ENCODE data around the gene UNC50. TPM values are rescaled to one million over a fixed set of nuclear protein-coding genes. Genes with fewer than 3 reads are reported as not detected.

UNC50 gene
- total RNA-seq, 4 donors from 2014 or later: 23.9 to 46.8 (median 36.3) TPM

DNA sequence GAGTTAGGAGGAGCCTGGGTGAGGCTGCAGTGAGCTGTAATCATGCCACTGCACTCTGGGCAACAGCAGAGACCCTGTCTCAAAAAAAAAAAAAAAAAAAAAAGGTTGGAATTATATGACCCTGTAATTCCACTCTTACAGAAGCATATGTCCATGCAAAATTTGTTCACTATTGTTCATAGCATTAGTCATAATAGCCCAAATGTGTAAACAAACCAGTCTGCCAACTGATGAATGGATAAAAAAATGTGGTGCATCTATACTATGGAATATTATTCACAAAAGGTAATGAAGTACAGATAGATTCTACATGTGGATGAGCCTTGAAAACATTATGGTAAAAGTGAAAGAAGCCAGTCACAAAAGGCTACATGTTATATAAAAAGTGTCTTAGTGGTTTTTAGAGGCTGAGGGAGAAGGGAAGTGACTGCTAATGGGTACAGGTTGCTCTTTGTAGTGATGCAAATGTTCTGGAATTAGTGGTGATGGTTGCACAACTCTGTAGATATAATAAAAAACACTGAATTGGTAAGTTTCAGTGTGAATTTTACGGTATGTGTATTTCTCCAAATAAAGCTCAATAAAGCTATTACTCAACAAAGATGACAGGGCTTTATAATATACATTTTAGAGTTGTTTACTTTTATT is 9.5 kb upstream of the UNC50 start:
- peaks cover 0 to 40% (median 9%) of the 10 kb centered on the region in 4 donors for H3K36me3 ChIP-seq
- no peaks in the 10 kb centered on the region for H3K4me1 ChIP-seq
- WGBS, 2 donors (ENCODE audit: low coverage in 1 of 2): 74 to 80% methylated on average over 1 of the region's 1 CpG
- H3K27ac ChIP-seq: no peak overlapping the region
- TF ChIP-seq, protein P1, sequence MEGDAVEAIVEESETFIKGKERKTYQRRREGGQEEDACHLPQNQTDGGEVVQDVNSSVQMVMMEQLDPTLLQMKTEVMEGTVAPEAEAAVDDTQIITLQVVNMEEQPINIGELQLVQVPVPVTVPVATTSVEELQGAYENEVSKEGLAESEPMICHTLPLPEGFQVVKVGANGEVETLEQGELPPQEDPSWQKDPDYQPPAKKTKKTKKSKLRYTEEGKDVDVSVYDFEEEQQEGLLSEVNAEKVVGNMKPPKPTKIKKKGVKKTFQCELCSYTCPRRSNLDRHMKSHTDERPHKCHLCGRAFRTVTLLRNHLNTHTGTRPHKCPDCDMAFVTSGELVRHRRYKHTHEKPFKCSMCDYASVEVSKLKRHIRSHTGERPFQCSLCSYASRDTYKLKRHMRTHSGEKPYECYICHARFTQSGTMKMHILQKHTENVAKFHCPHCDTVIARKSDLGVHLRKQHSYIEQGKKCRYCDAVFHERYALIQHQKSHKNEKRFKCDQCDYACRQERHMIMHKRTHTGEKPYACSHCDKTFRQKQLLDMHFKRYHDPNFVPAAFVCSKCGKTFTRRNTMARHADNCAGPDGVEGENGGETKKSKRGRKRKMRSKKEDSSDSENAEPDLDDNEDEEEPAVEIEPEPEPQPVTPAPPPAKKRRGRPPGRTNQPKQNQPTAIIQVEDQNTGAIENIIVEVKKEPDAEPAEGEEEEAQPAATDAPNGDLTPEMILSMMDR (IDR thresholded peaks at IDR 0.05): no peak
- TF ChIP-seq EP300 (IDR thresholded peaks at IDR 0.05; ENCODE audit: low read depth) (no peak), POLR2AphosphoS5 (IDR thresholded peaks at IDR 0.05) (no peak), POLR2A (IDR thresholded peaks at IDR 0.05) (no peak)
- in situ Hi-C loops (cut with MboI; ENCODE audit: low pct_ligation_motif_present in 1 of 4, low pct_unique_long_range_greater_than_20kb in 1 of 4, low sequenced_read_pairs in 3 of 4) (loop anchor here in 2 of 4 donors (10.0 to 25.0 kb wide), 2 partner anchors 184 to 187 kb away; no protein-coding TSS in a partner anchor), intact Hi-C loops (cut with DNase I; ENCODE audit: low total_unique reads) (no loop called here)
- no peaks in the 10 kb centered on the region for H3K9me3 ChIP-seq
- H3K27me3 ChIP-seq: no peaks in the 10 kb centered on the region
- no peak overlapping the region for H3K4me3 ChIP-seq
- no peak for DNase-seq

DNA sequence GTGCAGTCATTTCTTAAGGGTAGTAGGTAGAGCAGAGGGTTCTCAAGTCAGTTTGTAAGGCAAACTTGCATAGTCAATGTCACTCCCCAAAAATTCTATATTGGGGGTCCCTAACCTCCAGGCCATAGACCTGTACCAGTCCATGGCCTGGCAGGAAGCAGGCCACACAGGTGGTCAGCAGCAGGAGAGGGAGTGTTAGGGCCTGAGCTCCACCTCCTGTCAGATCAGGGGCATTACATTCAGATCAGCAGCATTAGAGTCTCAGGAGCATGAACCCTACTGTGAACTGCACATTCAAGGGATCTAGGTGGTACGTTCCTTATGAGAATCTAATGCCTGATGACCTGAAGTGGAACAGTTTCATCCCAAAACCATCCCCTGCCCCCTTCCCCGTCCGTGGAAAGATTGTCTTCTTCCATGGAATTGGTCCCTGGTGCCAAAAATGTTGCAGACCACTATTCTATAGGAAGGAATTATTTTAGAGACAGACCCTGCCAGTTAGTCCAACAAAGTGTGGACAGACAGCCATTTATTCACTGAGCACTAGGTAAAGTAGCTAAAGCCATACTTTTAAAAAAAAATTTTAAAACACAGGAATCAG is 6.8 kb upstream of the UNC50 start:
- H3K27me3 ChIP-seq: no peaks in the 10 kb centered on the region
- 67 to 80% methylated on average over 2 to 3 of the region's 3 CpGs for WGBS, 2 donors (ENCODE audit: low coverage in 1 of 2)
- H3K4me1 ChIP-seq: peaks cover 3 to 6% (median 6%) of the 10 kb centered on the region in 4 donors
- no peak overlapping the region for H3K4me3 ChIP-seq
- peaks cover 0 to 40% (median 8%) of the 10 kb centered on the region in 4 donors for H3K36me3 ChIP-seq
- intact Hi-C loops (cut with DNase I; ENCODE audit: low total_unique reads): no loop called here
- no peaks in the 10 kb centered on the region for H3K9me3 ChIP-seq
- DNase-seq: no peak
- no peak overlapping the region for H3K27ac ChIP-seq
- in situ Hi-C loops (cut with MboI; ENCODE audit: low pct_ligation_motif_present in 1 of 4, low pct_unique_long_range_greater_than_20kb in 1 of 4, low sequenced_read_pairs in 3 of 4): loop anchor here in 1 of 4 donors (10.0 kb wide), 1 partner anchor 187 kb away; no protein-coding TSS in a partner anchor
- TF ChIP-seq, protein P1 (IDR thresholded peaks at IDR 0.05): peak; percentile 39 to 63 (median 55)
- TF ChIP-seq EP300 (IDR thresholded peaks at IDR 0.05; ENCODE audit: low read depth): no peak

DNA sequence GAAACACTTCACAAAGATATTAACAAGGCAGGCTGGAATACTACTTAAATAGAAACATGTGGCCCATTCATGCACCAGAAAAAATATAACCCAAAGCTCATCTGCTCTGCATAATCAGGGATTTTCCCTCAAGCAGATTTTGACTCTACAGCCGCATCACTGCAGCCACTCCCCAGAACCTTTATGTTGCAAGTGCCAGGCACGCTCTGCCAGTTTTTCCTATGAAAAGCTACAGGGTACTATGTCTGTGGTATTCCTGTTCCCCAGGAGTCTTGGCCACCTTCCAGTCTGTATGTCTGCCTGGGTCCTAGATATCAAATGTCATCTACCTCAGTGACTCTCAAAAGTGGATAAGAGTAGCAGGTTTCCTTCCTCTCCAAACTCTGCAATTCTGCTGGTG is 3.8 kb upstream of the UNC50 start:
- 80 to 83% methylated on average over 1 to 2 of the region's 2 CpGs for WGBS, 2 donors (ENCODE audit: low coverage in 1 of 2)
- no peak for DNase-seq
- H3K36me3 ChIP-seq: peaks cover 0 to 17% (median 3%) of the 10 kb centered on the region in 4 donors
- no peaks in the 10 kb centered on the region for H3K9me3 ChIP-seq
- H3K27me3 ChIP-seq: no peaks in the 10 kb centered on the region
- H3K4me1 ChIP-seq: peaks cover 19 to 24% (median 20%) of the 10 kb centered on the region in 4 donors
- intact Hi-C loops (cut with DNase I; ENCODE audit: low total_unique reads): no loop called here
- no peak overlapping the region for H3K27ac ChIP-seq
- in situ Hi-C loops (cut with MboI; ENCODE audit: low pct_ligation_motif_present in 1 of 4, low pct_unique_long_range_greater_than_20kb in 1 of 4, low sequenced_read_pairs in 3 of 4): loop anchor here in 1 of 4 donors (10.0 kb wide), 1 partner anchor 190 kb away; no protein-coding TSS in a partner anchor
- H3K4me3 ChIP-seq: no peak overlapping the region
- TF ChIP-seq POLR2A (IDR thresholded peaks at IDR 0.05) (no peak), EP300 (IDR thresholded peaks at IDR 0.05; ENCODE audit: low read depth) (no peak), POLR2AphosphoS5 (IDR thresholded peaks at IDR 0.05) (no peak)
- TF ChIP-seq, protein P1 (IDR thresholded peaks at IDR 0.05): no peak

DNA sequence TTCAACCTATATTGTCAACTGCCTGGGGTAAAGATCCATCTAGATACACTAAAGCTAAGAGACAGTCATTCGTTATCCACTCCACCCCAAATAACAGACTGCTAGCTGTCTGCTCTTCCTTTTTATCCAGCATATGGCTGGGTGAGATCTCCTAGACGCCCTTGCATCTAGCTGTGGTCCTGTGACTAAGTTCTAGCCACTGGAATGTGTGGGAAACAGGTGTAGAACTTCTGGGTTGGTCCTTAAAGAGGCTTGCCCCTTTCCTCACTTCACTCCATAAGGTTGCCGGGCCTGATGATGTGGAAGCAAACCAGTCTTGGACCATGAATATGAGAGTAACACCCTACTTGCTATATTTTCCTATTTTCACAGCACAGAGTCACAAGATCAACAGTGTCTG is 3.3 kb upstream of the UNC50 start:
- H3K4me1 ChIP-seq: peaks cover 24 to 29% (median 25%) of the 10 kb centered on the region in 4 donors
- TF ChIP-seq POLR2AphosphoS5 (IDR thresholded peaks at IDR 0.05) (no peak), POLR2A (IDR thresholded peaks at IDR 0.05) (no peak), EP300 (IDR thresholded peaks at IDR 0.05; ENCODE audit: low read depth) (no peak)
- TF ChIP-seq, protein P1 (IDR thresholded peaks at IDR 0.05): no peak
- peaks cover 0 to 12% (median under 1%) of the 10 kb centered on the region in 4 donors for H3K36me3 ChIP-seq
- intact Hi-C loops (cut with DNase I; ENCODE audit: low total_unique reads) (no loop called here), in situ Hi-C loops (cut with MboI; ENCODE audit: low pct_ligation_motif_present in 1 of 4, low pct_unique_long_range_greater_than_20kb in 1 of 4, low sequenced_read_pairs in 3 of 4) (loop anchor here in 1 of 4 donors (10.0 kb wide), 1 partner anchor 190 kb away; no protein-coding TSS in a partner anchor)
- WGBS, 2 donors (ENCODE audit: low coverage in 1 of 2): 70 to 80% methylated on average over 2 to 3 of the region's 3 CpGs
- DNase-seq: no peak
- no peaks in the 10 kb centered on the region for H3K9me3 ChIP-seq
- H3K4me3 ChIP-seq: no peak overlapping the region
- no peaks in the 10 kb centered on the region for H3K27me3 ChIP-seq
- no peak overlapping the region for H3K27ac ChIP-seq

Data from transverse colon (tissue), 4 donors.